ENCODE data around the gene UFM1. TPM values are rescaled to one million over a fixed set of nuclear protein-coding genes. Genes with fewer than 3 reads are reported as not detected.
"Not testable (repeated sequence)": the region's sequence is repeated elsewhere in the genome, so short reads cannot be mapped to it uniquely, and the experiment has no call there.

UFM1 gene
- total and polyA plus RNA-seq, 2 donors (not counting 1 experiment from before 2014, with no cell fraction given), result 27.5 to 61.6 TPM

DNA sequence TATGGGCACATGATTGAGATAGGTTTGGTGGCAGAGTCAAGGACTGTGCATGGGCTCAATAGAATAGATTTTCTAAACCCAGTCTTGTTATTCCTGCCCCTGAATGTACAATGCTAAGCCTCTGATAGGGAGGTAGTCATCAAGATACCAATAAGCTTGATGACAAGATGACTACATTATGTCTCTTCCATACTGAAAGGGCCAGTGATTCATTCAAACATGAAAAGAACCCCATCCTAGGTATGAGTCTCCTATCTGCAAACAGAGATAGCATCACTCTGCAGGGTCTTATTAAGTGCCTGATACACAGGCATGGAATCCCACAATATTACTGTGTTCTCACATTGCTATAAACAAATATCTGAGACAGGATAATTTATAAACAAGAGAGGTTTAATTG is 40.3 kb upstream of the UFM1 start:
- intact Hi-C loops (cut with micrococcal nuclease), result no loop called here
- ChIA-PET CTCF (no interaction called here), POLR2A (no interaction called here)
- Histone ChIP-seq H3K27ac (ENCODE audit: low read length in 2 of 2) (no peak overlapping the region), H4K20me1 (ENCODE audit: control insufficient read depth, insufficient read depth, low read length, poor library complexity, severe bottlenecking) (no peaks in the 10 kb centered on the region), H3K9ac (ENCODE audit: low read length) (no peak overlapping the region), H3K79me2 (ENCODE audit: control insufficient read depth, insufficient read depth, low read length) (no peaks in the 10 kb centered on the region), H3K36me3 (replicated peaks in 1 of 2; ENCODE audit: control extremely low read depth in 1 of 2, control insufficient read depth in 1 of 2, extremely low read depth in 1 of 2, insufficient read depth in 2 of 2, low read length in 1 of 2) (no peaks in the 10 kb centered on the region), H3K4me1 (ENCODE audit: control insufficient read depth in 2 of 2, insufficient read depth in 2 of 2, low read length in 2 of 2) (no peaks in the 10 kb centered on the region), H3K4me3 (ENCODE audit: control extremely low read depth in 1 of 5, extremely low read depth in 1 of 5, insufficient read depth in 1 of 5, low read depth in 2 of 5, low read length in 4 of 5) (no peak overlapping the region), H3K4me2 (replicated peaks; ENCODE audit: low read depth, low read length, poor library complexity, severe bottlenecking) (no peak overlapping the region), H2AFZ (ENCODE audit: insufficient read depth, low read depth, low read length, poor library complexity, severe bottlenecking) (no peak overlapping the region), H3K9me3 (ENCODE audit: control extremely low read depth in 1 of 3, control insufficient read depth in 2 of 3, insufficient read depth in 1 of 3, low read length in 2 of 3) (no peaks in the 10 kb centered on the region), H3K27me3 (replicated peaks in 1 of 4; ENCODE audit: control extremely low read depth in 1 of 4, control insufficient read depth in 3 of 4, insufficient read depth in 4 of 4, low read length in 3 of 4) (no peaks in the 10 kb centered on the region)
- H3K4me3 Mint-ChIP-seq, result no peak overlapping the region
- H3K9me3 Mint-ChIP-seq (ENCODE audit: insufficient read depth), result no peaks in the 10 kb centered on the region
- H3K27ac Mint-ChIP-seq, result no peak overlapping the region
- no peaks in the 10 kb centered on the region for H3K27me3 Mint-ChIP-seq
- DNase-seq (no peak), ATAC-seq (ENCODE audit: low read depth) (no peak)
- no peaks in the 10 kb centered on the region for H3K4me1 Mint-ChIP-seq
- TF ChIP-seq EZH2 (IDR thresholded peaks at IDR 0.05; ENCODE audit: borderline replicate concordance, insufficient read depth, low read depth, low read length, poor library complexity, severe bottlenecking) (no peak), CTCF (IDR thresholded peaks at IDR 0.05) (no peak)

- H3K27me3 ChIP-seq (replicated peaks in 1 of 4; ENCODE audit: control extremely low read depth in 1 of 4, control insufficient read depth in 3 of 4, insufficient read depth in 4 of 4, low read length in 3 of 4); intact Hi-C loops (cut with micrococcal nuclease); H3K27me3 Mint-ChIP-seq; H3K4me1 ChIP-seq (ENCODE audit: control insufficient read depth in 2 of 2, insufficient read depth in 2 of 2, low read length in 2 of 2); H3K4me3 ChIP-seq (ENCODE audit: control extremely low read depth in 1 of 5, extremely low read depth in 1 of 5, insufficient read depth in 1 of 5, low read depth in 2 of 5, low read length in 4 of 5); H3K9ac ChIP-seq (ENCODE audit: low read length); POLR2A ChIA-PET; ATAC-seq (ENCODE audit: low read depth); H3K4me2 ChIP-seq (replicated peaks; ENCODE audit: low read depth, low read length, poor library complexity, severe bottlenecking); CTCF ChIA-PET; H3K4me3 Mint-ChIP-seq; H3K9me3 Mint-ChIP-seq (ENCODE audit: insufficient read depth); DNase-seq; H2AFZ ChIP-seq (ENCODE audit: insufficient read depth, low read depth, low read length, poor library complexity, severe bottlenecking); H4K20me1 ChIP-seq (ENCODE audit: control insufficient read depth, insufficient read depth, low read length, poor library complexity, severe bottlenecking); H3K4me1 Mint-ChIP-seq; H3K9me3 ChIP-seq (ENCODE audit: control extremely low read depth in 1 of 3, control insufficient read depth in 2 of 3, insufficient read depth in 1 of 3, low read length in 2 of 3); H3K36me3 ChIP-seq (replicated peaks in 1 of 2; ENCODE audit: control extremely low read depth in 1 of 2, control insufficient read depth in 1 of 2, extremely low read depth in 1 of 2, insufficient read depth in 2 of 2, low read length in 1 of 2); H3K27ac ChIP-seq (ENCODE audit: low read length in 2 of 2); H3K79me2 ChIP-seq (ENCODE audit: control insufficient read depth, insufficient read depth, low read length); H3K27ac Mint-ChIP-seq: not testable (repeated sequence)
- 100% methylated on average over 1 of the region's 10 CpGs for WGBS (ENCODE audit: insufficient coverage)
Observed at GRCh38 chr13:38311175-38311574, 38.5 kb upstream of the UFM1 start.

All from B cell (primary cell).